Right lobe of liver (tissue), 6 donors: ENCODE measurements around the gene STPG2. TPM values are rescaled to one million over a fixed set of nuclear protein-coding genes. Genes with fewer than 3 reads are reported as not detected.
A peak's percentile ranks its signal among the peaks of the same experiment; 100 is the strongest.

ENCODE experiments used
- ATAC-seq, 4 donors: fragments of 200-7000 bp; cut with Tn5 transposase; one replicate each; pipeline ENCODE4 v1.9.1; 2020; ENCODE audit warnings: mild to moderate bottlenecking in 4 of 4, moderate library complexity in 4 of 4
- DNase-seq, 3 donors: peaks; one replicate each; pipeline ENCODE4 v3.0.0-alpha.2; 2020
- H3K27ac ChIP-seq, 3 donors: fragments of 200-600 bp; one replicate each; pipeline ENCODE4 v1.8.0; 2022
- H3K27me3 ChIP-seq, 2 donors: fragments of 200-600 bp; one replicate each; pipeline ENCODE4 v1.8.0; 2022
- H3K36me3 ChIP-seq, 4 donors: fragments of 200-600 bp; sonication (generic) in 1 of 4; one replicate each; pipeline versions ENCODE4 v1.5.1 to v1.8.0; 2017 to 2022; ENCODE audit warnings: control low read depth in 1 of 4
- H3K4me1 ChIP-seq, 4 donors: fragments of 200-600 bp; sonication (generic) in 1 of 4; one replicate each; pipeline versions ENCODE4 v1.5.1 to v1.8.0; 2017 to 2022; ENCODE audit warnings: control low read depth in 1 of 4
- H3K4me3 ChIP-seq, 3 donors: fragments of 200-600 bp; one replicate each; pipeline ENCODE4 v1.8.0; 2022
- H3K9me3 ChIP-seq, 4 donors: fragments of 200-600 bp; sonication (generic) in 1 of 4; one replicate each; pipeline versions ENCODE4 v1.5.1 to v1.8.0; 2017 to 2022; ENCODE audit warnings: control low read depth in 1 of 4
- CTCF ChIP-seq, 4 donors: fragments of 200-600 bp in 3 of 4; fragments of 450-650 bp in 1 of 4; IDR thresholded peaks; one replicate each; pipeline versions ENCODE4 v1.5.1 to v1.8.0; 2016 to 2022; ENCODE audit warnings: antibody characterized with exemption in 4 of 4, mild to moderate bottlenecking in 2 of 4
- POLR2A ChIP-seq: fragments of 450-650 bp; IDR thresholded peaks from one replicate; pipeline ENCODE4 v1.6.1; 2017; ENCODE audit warnings: antibody characterized with exemption, mild to moderate bottlenecking
- WGBS: methylation state at CpG from one replicate; pipeline ENCODE4 v1.1.6; 2018; ENCODE audit warnings: low coverage, low lambda C conversion rate; ENCODE audit not compliant: insufficient coverage; ENCODE audit errors: missing lambda C conversion rate; 5-methylcytosine and 5-hydroxymethylcytosine counted together
- intact Hi-C, 2 donors: fragments of 100-400 bp; cut with DNase I; formaldehyde crosslinking; loops; one replicate each; pipeline versions ENCODE4 v1.11.2 to v1.14.1; 2022
- total RNA-seq, 6 experiments: library from RNA; depleted of rRNA in 2 of 6; stranded (reverse); fragments of >200 nt in 2 of 6; fragmentation: NEBNext Ultra II Directional in 3 of 6; extraction: Animal tissue kit (Norgen Biotek cat#: 25700) in 3 of 6; gene quantifications; one replicate each; pipeline versions ENCODE4 v1.1.0 to v1.2.4, GENCODE V29; 2016 to 2023
- donor health status: DM: no; HTN: yes; CAD: no.
- donor health status: DM: no; HTN: no; CAD: no.
- donor health status: DM: no; HTN: no; CAD: no.
- donor health status: DM: no; HTN: yes; CAD: no.
- donor health status: DM: no; HTN: yes; CAD: no.

Gene STPG2
- total RNA-seq, 6 experiments from 2014 or later: 0.25 to 0.46 (median 0.40) TPM; not detected in 2

- Histone ChIP-seq H3K4me3 (no peak overlapping the region), H3K27me3 (no peaks in the 10 kb centered on the region), H3K36me3 (no peaks in the 10 kb centered on the region), H3K27ac (no peak overlapping the region), H3K4me1 (no peaks in the 10 kb centered on the region), H3K9me3 (no peaks in the 10 kb centered on the region)
- no peak for ATAC-seq
- no peak for TF ChIP-seq CTCF (IDR thresholded peaks at IDR 0.05)
- no peak for TF ChIP-seq POLR2A
- 87% methylated on average over 4 of the region's 6 CpGs for whole genome bisulfite sequencing
- intact Hi-C loops: no loop called here
- no peak for DNase-seq
These were observed 148.4 kb downstream of the STPG2 start for GRCh38 chr4:97994765-97995465.

- ATAC-seq (no peak), DNase-seq (no peak)
- Histone ChIP-seq H3K36me3 (no peaks in the 10 kb centered on the region), H3K4me3 (no peak overlapping the region), H3K9me3 (no peaks in the 10 kb centered on the region), H3K4me1 (no peaks in the 10 kb centered on the region), H3K27ac (no peak overlapping the region), H3K27me3 (no peaks in the 10 kb centered on the region)
- no peak for TF ChIP-seq CTCF (IDR thresholded peaks at IDR 0.05)
- no peak for TF ChIP-seq POLR2A
- intact Hi-C loops: no loop called here
- 70% methylated on average over 1 of the region's 1 CpG for WGBS
These were observed 152.9 kb downstream of the STPG2 start for GRCh38 chr4:97990409-97990808.

GRCh38 chr4:97987019-97987648, 156.1 kb downstream of the STPG2 start:
- Histone ChIP-seq H3K27me3 (no peaks in the 10 kb centered on the region), H3K27ac (no peak overlapping the region), H3K4me3 (no peak overlapping the region), H3K4me1 (no peaks in the 10 kb centered on the region), H3K9me3 (no peaks in the 10 kb centered on the region), H3K36me3 (no peaks in the 10 kb centered on the region)
- TF ChIP-seq CTCF (IDR thresholded peaks at IDR 0.05) (peak; percentile 50 to 60 (median 56)), POLR2A (no peak)
- 28% methylated on average over 2 of the region's 2 CpGs for WGBS
- intact Hi-C loops: no loop called here
- ATAC-seq (peak in 3 of 4 donors; percentile 52 to 58 (median 57)), DNase-seq (no peak)

GRCh38 chr4:97984545-97985131, 158.6 kb downstream of the STPG2 start:
- no peak for DNase-seq
- Histone ChIP-seq H3K27me3 (no peaks in the 10 kb centered on the region), H3K27ac (no peak overlapping the region), H3K4me1 (no peaks in the 10 kb centered on the region), H3K9me3 (no peaks in the 10 kb centered on the region), H3K36me3 (no peaks in the 10 kb centered on the region), H3K4me3 (no peak overlapping the region)
- TF ChIP-seq CTCF (IDR thresholded peaks at IDR 0.05): peak in 2 of 4 donors; percentile 19 to 33
- no peak for TF ChIP-seq POLR2A
- intact Hi-C loops: no loop called here
- no peak for ATAC-seq
- WGBS: 66% methylated on average over 5 of the region's 5 CpGs
